ENCODE data around the gene CLSTN2. TPM values are rescaled to one million over a fixed set of nuclear protein-coding genes. Genes with fewer than 3 reads are reported as not detected.

Gene CLSTN2
- total RNA-seq, 1 experiment from 2014 or later, result 0.02 TPM

DNA sequence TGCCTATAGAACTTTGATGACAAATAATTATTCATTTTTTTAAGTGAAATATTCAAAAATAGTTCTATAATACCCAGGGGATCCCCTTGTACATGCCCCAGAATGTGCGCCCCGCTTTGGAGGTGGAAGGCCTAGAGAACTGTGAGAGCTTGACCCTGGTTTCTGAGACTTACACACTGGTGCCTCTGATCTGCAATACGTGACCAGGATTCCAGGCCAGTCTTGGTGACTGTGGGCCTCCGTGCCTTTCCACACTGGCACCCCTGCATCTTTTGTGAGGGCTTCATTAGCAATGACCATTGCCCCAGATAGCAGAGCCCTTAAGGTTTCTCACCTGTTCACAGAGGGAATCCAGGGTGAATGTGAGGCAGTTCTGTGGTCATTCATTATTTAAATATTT lies 44.0 kb downstream of the CLSTN2 start (continued):
- TF ChIP-seq ZNF274 (IDR thresholded peaks at IDR 0.05; ENCODE audit: low read depth, low read length) (no peak), CEBPB (IDR thresholded peaks at IDR 0.05; ENCODE audit: low read depth) (no peak), SIN3A (IDR thresholded peaks at IDR 0.05; ENCODE audit: low read depth) (no peak)
- TF ChIP-seq, protein P1, sequence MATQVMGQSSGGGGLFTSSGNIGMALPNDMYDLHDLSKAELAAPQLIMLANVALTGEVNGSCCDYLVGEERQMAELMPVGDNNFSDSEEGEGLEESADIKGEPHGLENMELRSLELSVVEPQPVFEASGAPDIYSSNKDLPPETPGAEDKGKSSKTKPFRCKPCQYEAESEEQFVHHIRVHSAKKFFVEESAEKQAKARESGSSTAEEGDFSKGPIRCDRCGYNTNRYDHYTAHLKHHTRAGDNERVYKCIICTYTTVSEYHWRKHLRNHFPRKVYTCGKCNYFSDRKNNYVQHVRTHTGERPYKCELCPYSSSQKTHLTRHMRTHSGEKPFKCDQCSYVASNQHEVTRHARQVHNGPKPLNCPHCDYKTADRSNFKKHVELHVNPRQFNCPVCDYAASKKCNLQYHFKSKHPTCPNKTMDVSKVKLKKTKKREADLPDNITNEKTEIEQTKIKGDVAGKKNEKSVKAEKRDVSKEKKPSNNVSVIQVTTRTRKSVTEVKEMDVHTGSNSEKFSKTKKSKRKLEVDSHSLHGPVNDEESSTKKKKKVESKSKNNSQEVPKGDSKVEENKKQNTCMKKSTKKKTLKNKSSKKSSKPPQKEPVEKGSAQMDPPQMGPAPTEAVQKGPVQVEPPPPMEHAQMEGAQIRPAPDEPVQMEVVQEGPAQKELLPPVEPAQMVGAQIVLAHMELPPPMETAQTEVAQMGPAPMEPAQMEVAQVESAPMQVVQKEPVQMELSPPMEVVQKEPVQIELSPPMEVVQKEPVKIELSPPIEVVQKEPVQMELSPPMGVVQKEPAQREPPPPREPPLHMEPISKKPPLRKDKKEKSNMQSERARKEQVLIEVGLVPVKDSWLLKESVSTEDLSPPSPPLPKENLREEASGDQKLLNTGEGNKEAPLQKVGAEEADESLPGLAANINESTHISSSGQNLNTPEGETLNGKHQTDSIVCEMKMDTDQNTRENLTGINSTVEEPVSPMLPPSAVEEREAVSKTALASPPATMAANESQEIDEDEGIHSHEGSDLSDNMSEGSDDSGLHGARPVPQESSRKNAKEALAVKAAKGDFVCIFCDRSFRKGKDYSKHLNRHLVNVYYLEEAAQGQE (IDR thresholded peaks at IDR 0.05; ENCODE audit: low read depth), result no peak

DNA sequence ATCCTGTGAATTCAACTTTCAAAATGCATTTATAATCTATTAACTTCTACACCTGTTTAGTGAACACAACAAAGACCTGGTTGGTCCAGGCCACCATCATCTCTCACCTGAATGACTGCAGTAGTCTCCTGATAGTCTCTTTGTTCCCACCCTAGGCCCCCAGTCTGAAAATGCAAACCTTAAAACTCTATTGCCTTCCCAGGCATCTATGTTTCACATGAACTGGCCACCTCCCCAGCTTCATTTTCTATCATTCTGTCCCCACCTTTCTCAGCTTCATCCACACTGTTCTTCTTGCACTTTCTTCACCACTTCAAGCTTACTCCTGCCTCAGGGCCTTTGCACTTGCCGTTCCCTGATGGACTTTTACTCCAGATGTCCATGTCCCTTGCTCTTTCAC lies 45.0 kb downstream of the CLSTN2 start:
- Histone ChIP-seq H3K27me3 (ENCODE audit: insufficient read depth, low read length) (peaks cover 47% of the 10 kb centered on the region), H3K9me3 (ENCODE audit: control insufficient read depth in 1 of 2, insufficient read depth in 1 of 2, low read depth in 1 of 2, low read length in 2 of 2) (no peaks in the 10 kb centered on the region), H3K27ac (ENCODE audit: low read depth, low read length) (no peak overlapping the region), H3K4me3 (replicated peaks in 1 of 2; ENCODE audit: low read depth in 1 of 2, low read length in 2 of 2) (no peak overlapping the region), H3K4me1 (ENCODE audit: control insufficient read depth in 1 of 2, insufficient read depth in 2 of 2, low read length in 2 of 2) (no peaks in the 10 kb centered on the region), H3K4me2 (ENCODE audit: low read length) (no peak overlapping the region), H3K9ac (ENCODE audit: low read length) (no peak overlapping the region), H4K20me1 (ENCODE audit: insufficient read depth) (no peaks in the 10 kb centered on the region), H3K9me2 (ENCODE audit: insufficient read depth) (no peaks in the 10 kb centered on the region), H3K79me2 (ENCODE audit: insufficient read depth, low read length) (no peaks in the 10 kb centered on the region), H3K36me3 (ENCODE audit: control insufficient read depth in 1 of 2, insufficient read depth in 2 of 2, low read length in 2 of 2) (no peaks in the 10 kb centered on the region), H2AFZ (ENCODE audit: low read depth, low read length, poor library complexity, severe bottlenecking) (no peak overlapping the region)
- CTCF ChIA-PET, result no interaction called here
- intact Hi-C loops (cut with micrococcal nuclease), result no loop called here
- RAD21 ChIA-PET (ENCODE audit: low non-redundant PET in 1 of 2, low total read pairs in 2 of 2, uncharacterized antibody in 2 of 2, unreplicated experiment in 2 of 2), result no interaction called here
- ATAC-seq (no peak), DNase-seq (ENCODE audit: low read depth, low spot score) (no peak)
- no TSS peak for BruUV-seq (replicated peaks)
- POLR2A ChIA-PET, result no interaction called here
- TF ChIP-seq CBX3 (IDR thresholded peaks at IDR 0.05; ENCODE audit: low read depth) (no peak), POLR2A (IDR thresholded peaks at IDR 0.05; ENCODE audit: borderline replicate concordance, extremely low read depth, insufficient read depth, insufficient read length) (no peak), ELF1 (IDR thresholded peaks at IDR 0.05; ENCODE audit: borderline replicate concordance, low read depth) (no peak), SIN3A (IDR thresholded peaks at IDR 0.05; ENCODE audit: low read depth) (no peak), SRF (IDR thresholded peaks at IDR 0.05; ENCODE audit: low read depth) (no peak), TCF7L2 (IDR thresholded peaks at IDR 0.05; ENCODE audit: borderline replicate concordance, extremely low read depth, insufficient read depth, insufficient read length) (no peak), EZH2phosphoT487 (IDR thresholded peaks at IDR 0.05; ENCODE audit: borderline replicate concordance) (no peak), ZNF274 (IDR thresholded peaks at IDR 0.05; ENCODE audit: low read depth, low read length) (no peak)
- TF ChIP-seq, protein P2, sequence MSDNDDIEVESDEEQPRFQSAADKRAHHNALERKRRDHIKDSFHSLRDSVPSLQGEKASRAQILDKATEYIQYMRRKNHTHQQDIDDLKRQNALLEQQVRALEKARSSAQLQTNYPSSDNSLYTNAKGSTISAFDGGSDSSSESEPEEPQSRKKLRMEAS (IDR thresholded peaks at IDR 0.05), result no peak
- TF ChIP-seq, protein P1 (IDR thresholded peaks at IDR 0.05; ENCODE audit: low read depth), result no peak
- TF ChIP-seq, protein P3, sequence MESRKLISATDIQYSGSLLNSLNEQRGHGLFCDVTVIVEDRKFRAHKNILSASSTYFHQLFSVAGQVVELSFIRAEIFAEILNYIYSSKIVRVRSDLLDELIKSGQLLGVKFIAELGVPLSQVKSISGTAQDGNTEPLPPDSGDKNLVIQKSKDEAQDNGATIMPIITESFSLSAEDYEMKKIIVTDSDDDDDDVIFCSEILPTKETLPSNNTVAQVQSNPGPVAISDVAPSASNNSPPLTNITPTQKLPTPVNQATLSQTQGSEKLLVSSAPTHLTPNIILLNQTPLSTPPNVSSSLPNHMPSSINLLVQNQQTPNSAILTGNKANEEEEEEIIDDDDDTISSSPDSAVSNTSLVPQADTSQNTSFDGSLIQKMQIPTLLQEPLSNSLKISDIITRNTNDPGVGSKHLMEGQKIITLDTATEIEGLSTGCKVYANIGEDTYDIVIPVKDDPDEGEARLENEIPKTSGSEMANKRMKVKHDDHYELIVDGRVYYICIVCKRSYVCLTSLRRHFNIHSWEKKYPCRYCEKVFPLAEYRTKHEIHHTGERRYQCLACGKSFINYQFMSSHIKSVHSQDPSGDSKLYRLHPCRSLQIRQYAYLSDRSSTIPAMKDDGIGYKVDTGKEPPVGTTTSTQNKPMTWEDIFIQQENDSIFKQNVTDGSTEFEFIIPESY (IDR thresholded peaks at IDR 0.05; ENCODE audit: extremely low read depth, insufficient replicate concordance, low read length), result no peak
- TF ChIP-seq, protein P4, sequence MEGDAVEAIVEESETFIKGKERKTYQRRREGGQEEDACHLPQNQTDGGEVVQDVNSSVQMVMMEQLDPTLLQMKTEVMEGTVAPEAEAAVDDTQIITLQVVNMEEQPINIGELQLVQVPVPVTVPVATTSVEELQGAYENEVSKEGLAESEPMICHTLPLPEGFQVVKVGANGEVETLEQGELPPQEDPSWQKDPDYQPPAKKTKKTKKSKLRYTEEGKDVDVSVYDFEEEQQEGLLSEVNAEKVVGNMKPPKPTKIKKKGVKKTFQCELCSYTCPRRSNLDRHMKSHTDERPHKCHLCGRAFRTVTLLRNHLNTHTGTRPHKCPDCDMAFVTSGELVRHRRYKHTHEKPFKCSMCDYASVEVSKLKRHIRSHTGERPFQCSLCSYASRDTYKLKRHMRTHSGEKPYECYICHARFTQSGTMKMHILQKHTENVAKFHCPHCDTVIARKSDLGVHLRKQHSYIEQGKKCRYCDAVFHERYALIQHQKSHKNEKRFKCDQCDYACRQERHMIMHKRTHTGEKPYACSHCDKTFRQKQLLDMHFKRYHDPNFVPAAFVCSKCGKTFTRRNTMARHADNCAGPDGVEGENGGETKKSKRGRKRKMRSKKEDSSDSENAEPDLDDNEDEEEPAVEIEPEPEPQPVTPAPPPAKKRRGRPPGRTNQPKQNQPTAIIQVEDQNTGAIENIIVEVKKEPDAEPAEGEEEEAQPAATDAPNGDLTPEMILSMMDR (IDR thresholded peaks at IDR 0.05 in 2 of 3, conservative IDR thresholded peaks at IDR 0.05 in 1 of 3; ENCODE audit: borderline replicate concordance in 1 of 3, insufficient read depth in 1 of 3, low read depth in 2 of 3, low read length in 2 of 3), result no peak

All from HCT116 (cell line).